Choroid plexus epithelial cell (primary cell): ENCODE results near the gene PCDHGA2.
"Not testable (repeated sequence)": the region's sequence is repeated elsewhere in the genome, so short reads cannot be mapped to it uniquely, and the experiment has no call there.

Experiments used
- DNase-seq: peaks from one replicate; pipeline ENCODE4 v3.0.0-alpha.2; 2010; ENCODE audit warnings: low read depth
- H3K4me3 ChIP-seq: 2 replicates; pipeline ENCODE4 v1.5.1; 2011; ENCODE audit warnings: low read depth, mild to moderate bottlenecking, control low read depth, low read length, moderate library complexity
- TF ChIP-seq, protein P1 (sequence below): conservative IDR thresholded peaks from 2 replicates; pipeline ENCODE4 v1.5.1; 2011; ENCODE audit warnings: low read depth, mild to moderate bottlenecking, control low read depth, inconsistent platforms, low read length, moderate library complexity

Gene PCDHGA2

DNA sequence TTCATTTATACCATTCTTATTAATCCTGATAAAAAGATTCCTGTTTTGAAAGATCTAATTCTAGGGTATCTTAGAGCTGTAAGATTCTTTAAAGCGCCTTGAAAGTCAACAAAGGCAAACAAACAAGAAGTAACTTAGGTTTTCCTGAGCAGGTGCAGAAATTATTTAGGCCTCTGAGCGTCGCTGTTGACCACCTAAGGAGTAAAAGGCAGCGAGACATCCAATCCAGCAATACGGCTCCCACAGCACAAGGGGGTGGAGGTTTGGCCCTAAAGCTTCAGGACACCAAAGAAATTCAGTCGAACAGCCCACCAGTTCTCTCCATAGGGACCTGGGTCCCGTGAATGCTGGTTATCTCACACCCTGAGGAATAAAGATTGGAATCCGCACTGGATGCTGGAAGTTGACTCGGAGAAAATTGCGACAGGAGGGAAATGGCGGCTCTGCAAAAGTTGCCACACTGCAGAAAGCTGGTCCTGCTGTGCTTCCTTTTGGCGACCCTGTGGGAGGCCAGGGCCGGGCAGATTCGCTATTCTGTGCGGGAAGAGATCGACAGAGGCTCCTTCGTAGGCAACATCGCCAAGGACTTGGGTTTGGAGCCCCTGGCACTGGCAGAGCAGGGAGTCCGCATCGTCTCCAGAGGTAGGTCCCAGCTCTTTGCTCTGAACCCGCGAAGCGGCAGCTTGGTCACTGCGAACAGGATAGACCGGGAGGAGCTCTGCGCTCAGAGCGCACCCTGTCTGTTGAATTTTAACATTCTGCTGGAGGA, at the start of gene PCDHGA2:
Gene PCDHGA2 (plus strand): TSS at position 223 of the 769 bp plus-strand sequence.
- TF ChIP-seq, protein P1, sequence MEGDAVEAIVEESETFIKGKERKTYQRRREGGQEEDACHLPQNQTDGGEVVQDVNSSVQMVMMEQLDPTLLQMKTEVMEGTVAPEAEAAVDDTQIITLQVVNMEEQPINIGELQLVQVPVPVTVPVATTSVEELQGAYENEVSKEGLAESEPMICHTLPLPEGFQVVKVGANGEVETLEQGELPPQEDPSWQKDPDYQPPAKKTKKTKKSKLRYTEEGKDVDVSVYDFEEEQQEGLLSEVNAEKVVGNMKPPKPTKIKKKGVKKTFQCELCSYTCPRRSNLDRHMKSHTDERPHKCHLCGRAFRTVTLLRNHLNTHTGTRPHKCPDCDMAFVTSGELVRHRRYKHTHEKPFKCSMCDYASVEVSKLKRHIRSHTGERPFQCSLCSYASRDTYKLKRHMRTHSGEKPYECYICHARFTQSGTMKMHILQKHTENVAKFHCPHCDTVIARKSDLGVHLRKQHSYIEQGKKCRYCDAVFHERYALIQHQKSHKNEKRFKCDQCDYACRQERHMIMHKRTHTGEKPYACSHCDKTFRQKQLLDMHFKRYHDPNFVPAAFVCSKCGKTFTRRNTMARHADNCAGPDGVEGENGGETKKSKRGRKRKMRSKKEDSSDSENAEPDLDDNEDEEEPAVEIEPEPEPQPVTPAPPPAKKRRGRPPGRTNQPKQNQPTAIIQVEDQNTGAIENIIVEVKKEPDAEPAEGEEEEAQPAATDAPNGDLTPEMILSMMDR, result peak; percentile 63
- DNase-seq, result peak; percentile 59

GRCh38 chr5:141298376-141298775, 40.2 kb upstream of the PCDHGA2 start:
- no peak for DNase-seq
- TF ChIP-seq, protein P1, result no peak
- no peak overlapping the region for H3K4me3 ChIP-seq

More for the DNA sequence above, at the start of gene PCDHGA2:
- peak within 1 kb of the TSS; percentile 46 for H3K4me3 ChIP-seq

DNA sequence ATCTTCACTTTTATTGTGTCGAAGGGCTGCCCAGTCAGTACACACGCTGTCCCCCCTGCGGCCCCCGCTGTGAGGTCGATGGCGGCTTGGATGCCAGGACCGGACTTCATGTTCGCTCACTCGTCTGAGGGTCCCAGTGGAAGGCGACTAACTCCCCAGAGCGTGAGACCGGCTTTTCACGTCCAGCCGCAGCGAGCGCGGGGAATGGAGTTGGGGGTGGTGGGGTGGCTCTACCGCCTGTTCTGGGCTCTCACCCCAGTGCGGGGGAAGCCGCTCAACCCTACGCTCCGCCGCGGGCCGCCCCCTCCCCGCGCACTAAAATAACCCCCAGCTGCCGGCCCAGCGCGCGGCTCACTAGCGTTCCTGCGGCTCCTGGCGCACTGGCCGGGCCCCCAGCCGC, 34.8 kb upstream of the PCDHGA2 start, which contains the start of gene SLC25A2:
Gene SLC25A2 (minus strand): TSS at position 294 of the 400 bp plus-strand sequence. CDS start 184 bp downstream, at position 110.
- TF ChIP-seq, protein P1, result no peak
- DNase-seq, result no peak
- H3K4me3 ChIP-seq, result no peak within 1 kb of the TSS

DNA sequence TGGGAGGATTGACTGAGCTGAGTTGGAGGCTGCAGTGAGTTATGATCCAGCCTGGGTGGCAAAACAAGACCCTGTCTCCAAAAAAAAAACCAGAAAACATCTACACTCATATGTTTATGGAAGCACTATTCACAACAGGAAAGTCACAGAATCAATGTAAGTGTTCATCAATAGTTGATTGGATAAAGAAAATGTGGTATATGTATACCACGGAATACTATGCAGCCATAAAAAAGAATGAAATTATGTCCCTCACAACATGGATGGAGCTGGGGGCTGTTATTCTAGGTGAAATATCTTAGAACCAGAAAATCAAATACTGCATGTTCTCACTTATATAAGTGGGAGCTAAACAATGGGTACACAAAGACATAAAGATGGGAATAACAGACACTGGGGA, 31.9 kb upstream of the PCDHGA2 start:
- H3K4me3 ChIP-seq, result no peak overlapping the region
- TF ChIP-seq, protein P1, result no peak
- no peak for DNase-seq

GRCh38 chr5:141313711-141314110, 24.8 kb upstream of the PCDHGA2 start:
- no peak overlapping the region for H3K4me3 ChIP-seq
- TF ChIP-seq, protein P1, result no peak
- no peak for DNase-seq

- not testable (repeated sequence) for DNase-seq, H3K4me3 ChIP-seq
Measured at GRCh38 chr5:141316963-141317362, 21.6 kb upstream of the PCDHGA2 start.

DNA sequence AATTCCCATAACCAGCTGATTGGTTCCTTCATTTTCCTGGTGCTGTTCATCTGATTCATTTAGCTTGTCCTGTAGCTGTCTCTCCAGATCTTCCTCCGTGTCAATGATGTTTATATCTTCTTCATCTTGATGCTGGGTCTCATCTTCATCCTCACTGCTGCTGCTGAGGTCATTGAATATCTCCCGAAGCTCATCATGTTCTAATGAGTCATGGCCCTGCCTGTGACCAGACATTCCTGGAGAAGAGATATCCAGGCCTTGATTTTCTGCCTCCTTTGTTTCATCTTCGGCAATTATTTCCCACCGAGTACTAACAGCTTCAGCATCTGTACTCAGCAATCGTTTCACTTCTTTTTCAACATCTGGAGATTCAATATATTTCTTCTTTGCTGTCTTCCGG, 19.4 kb upstream of the PCDHGA2 start:
- peak; percentile 13 for DNase-seq
- TF ChIP-seq, protein P1, result no peak
- no peak overlapping the region for H3K4me3 ChIP-seq
